ENCODE results near the gene PYURF. TPM values are rescaled to one million over a fixed set of nuclear protein-coding genes. Genes with fewer than 3 reads are reported as not detected.

PYURF gene
- polyA plus RNA-seq, 10 donors = 63.9 to 79.5 (median 73.4) TPM

GRCh38 chr4:88516746-88517145, 6.8 kb downstream of the PYURF start:
- DNase-seq = no peak

GRCh38 chr4:88514557-88515511, 8.7 kb downstream of the PYURF start:
- no peak for DNase-seq

- no peak for DNase-seq
These were observed 12.3 kb downstream of the PYURF start for GRCh38 chr4:88511236-88511635.

- DNase-seq = no peak
These were observed 20.2 kb downstream of the PYURF start for GRCh38 chr4:88503344-88503743.

DNA sequence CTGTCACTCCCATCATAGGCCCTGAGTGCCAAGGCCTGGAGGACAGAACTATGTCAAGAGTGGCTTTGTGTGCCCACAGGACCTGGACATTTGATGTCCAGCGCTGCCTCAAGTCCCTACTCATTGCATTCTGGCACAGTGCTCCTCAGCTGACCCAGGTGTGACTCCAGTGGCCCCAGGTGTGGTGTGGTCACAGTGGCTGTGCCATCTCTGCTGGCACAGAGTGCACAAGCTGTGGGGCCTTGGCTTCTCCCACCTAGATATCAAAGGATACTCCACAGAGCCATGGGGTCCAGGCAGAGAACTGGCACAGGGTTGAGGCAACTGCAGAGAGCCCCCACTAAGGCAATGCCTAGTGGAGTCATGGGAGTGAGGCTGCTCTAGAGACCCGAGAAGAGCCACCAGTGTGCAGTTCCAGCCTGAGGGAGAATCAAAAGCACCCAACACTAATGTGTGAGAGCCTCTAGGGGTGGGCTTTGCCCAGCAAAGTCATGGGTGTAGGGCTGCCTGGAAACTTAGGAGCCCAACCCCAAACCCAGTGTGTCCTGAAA, 25.6 kb downstream of the PYURF start:
- DNase-seq = no peak

DNA sequence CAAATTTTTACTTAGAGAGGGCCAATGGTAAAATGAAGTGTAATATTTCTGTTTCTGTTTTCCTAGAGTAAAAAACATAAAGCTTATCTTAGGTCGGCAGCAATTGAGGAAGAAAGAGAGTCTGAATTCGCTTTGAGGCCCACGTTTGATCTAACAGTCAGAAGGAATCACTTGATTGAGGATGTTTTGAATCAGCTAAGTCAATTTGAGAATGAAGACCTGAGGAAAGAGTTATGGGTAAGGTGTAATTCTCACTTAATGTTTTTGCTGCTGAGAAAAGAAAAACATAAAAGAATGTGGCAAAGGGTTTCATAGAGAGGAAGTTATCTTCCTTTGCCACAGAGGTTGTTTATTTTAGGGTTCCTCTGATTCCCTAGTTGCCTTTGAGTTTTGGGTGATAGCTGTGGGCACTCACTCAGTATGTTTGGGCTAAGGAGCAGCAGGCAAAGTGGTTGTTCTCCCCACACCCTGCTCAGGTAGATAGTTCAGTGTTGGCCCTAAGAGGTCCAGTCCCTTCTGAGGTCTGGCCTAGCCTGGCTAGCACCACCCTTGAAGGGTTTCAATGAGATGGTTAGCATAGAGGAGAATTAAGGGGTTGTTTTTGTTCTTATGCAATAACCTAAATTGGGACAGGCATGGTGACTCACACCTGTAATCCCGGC, 34.3 kb downstream of the PYURF start:
- DNase-seq = no peak

DNA sequence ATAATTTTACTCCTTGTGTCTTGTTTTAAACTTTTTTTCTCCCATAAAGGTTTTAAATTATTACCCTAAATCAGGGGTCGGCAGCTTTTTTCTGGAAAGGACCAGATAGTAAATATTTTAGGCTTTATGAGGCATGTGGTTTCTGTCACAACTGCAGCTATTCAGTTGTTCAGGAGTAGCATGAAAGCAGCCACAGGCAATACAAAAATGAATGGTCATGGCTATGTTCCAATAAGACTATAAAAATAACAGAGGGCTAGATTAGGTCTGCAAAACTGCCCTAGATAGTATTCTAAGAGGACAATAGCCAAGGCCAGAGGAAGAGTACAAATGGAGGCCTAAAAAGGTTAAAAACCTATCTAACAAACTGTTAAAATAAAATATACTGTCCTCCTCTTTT, 42.0 kb downstream of the PYURF start:
- DNase-seq = no peak

- DNase-seq = no peak
These were observed 45.3 kb downstream of the PYURF start for GRCh38 chr4:88478247-88478646.

GRCh38 chr4:88477229-88477860, 46.2 kb downstream of the PYURF start:
- DNase-seq = no peak

Other genes with a start within 250 kb of the PYURF start
- gene PPM1K, start 239.2 kb downstream of the PYURF start, polyA plus RNA-seq (ENCODE audit: insufficient read length in 10 of 10) = 10 to 100 TPM; 11.3 to 20.8 (median 14.6) TPM
- gene HERC6, start 144.9 kb downstream of the PYURF start, polyA plus RNA-seq (ENCODE audit: insufficient read length in 10 of 10) = 1 to 10 TPM in 7 of 10 donors, under 1 TPM in 3; 0.82 to 2.1 (median 1.4) TPM
- gene HERC5, start 66.7 kb downstream of the PYURF start, polyA plus RNA-seq (ENCODE audit: insufficient read length in 10 of 10) = 1 to 10 TPM; 2.0 to 3.7 (median 2.6) TPM
- gene HERC3, start 68.7 kb upstream of the PYURF start, polyA plus RNA-seq (ENCODE audit: insufficient read length in 10 of 10) = 10 to 100 TPM; 11.0 to 23.3 (median 17.4) TPM
- gene NAP1L5, start 174.1 kb upstream of the PYURF start, polyA plus RNA-seq (ENCODE audit: insufficient read length in 10 of 10) = 1 to 10 TPM; 7.1 to 9.7 (median 8.6) TPM

Measured in muscle of back (tissue), 11 donors.